ENCODE results near the gene CST2.
"Not testable (repeated sequence)": the region's sequence is repeated elsewhere in the genome, so short reads cannot be mapped to it uniquely, and the experiment has no call there.

Gene CST2

GRCh38 chr20:23810349-23810748 lies 16.2 kb downstream of the CST2 start:
- not testable (repeated sequence) for DNase-seq (ENCODE audit: low spot score)

- no peak for DNase-seq (ENCODE audit: low spot score)
Observed at GRCh38 chr20:23800865-23801264, 25.7 kb downstream of the CST2 start.

GRCh38 chr20:23799216-23799847 lies 27.2 kb downstream of the CST2 start:
- not testable (repeated sequence) for DNase-seq (ENCODE audit: low spot score)

- DNase-seq (ENCODE audit: low spot score), result no peak
Observed at GRCh38 chr20:23795526-23795925, 31.0 kb downstream of the CST2 start.

- DNase-seq (ENCODE audit: low spot score), result no peak
Observed at GRCh38 chr20:23794841-23795240, 31.7 kb downstream of the CST2 start.

- DNase-seq (ENCODE audit: low spot score), result no peak
Observed at GRCh38 chr20:23794065-23794464, 32.5 kb downstream of the CST2 start.

GRCh38 chr20:23783447-23783846 lies 43.1 kb downstream of the CST2 start:
- no peak for DNase-seq (ENCODE audit: low spot score)

- DNase-seq (ENCODE audit: low spot score), result peak; percentile 29
Observed at GRCh38 chr20:23782366-23782983, 44.1 kb downstream of the CST2 start.

GRCh38 chr20:23778676-23779075 lies 47.9 kb downstream of the CST2 start:
- DNase-seq (ENCODE audit: low spot score), result not testable (repeated sequence)

GRCh38 chr20:23777380-23777779 lies 49.1 kb downstream of the CST2 start:
- DNase-seq (ENCODE audit: low spot score), result not testable (repeated sequence)

GRCh38 chr20:23776067-23776771 lies 50.3 kb downstream of the CST2 start:
- peak; percentile 47 for DNase-seq (ENCODE audit: low spot score)

- DNase-seq (ENCODE audit: low spot score), result no peak
Observed at GRCh38 chr20:23774081-23774480, 52.4 kb downstream of the CST2 start.
